ENCODE results near the gene MIF. TPM values are rescaled to one million over a fixed set of nuclear protein-coding genes. Genes with fewer than 3 reads are reported as not detected.

The MIF gene
- total and polyA plus RNA-seq, 2 donors (not counting 3 experiments of a cell fraction or from before 2014, with no cell fraction given) = 529 to 674 TPM

GRCh38 chr22:23875801-23876200, 18.4 kb upstream of the MIF start:
- POLR2A ChIA-PET = no interaction called here
- BruUV-seq (replicated peaks) = no TSS peak

More at GRCh38 chr22:23875801-23876200, 18.4 kb upstream of the MIF start:
- H3K9ac ChIP-seq (replicated peaks; ENCODE audit: extremely low read depth, insufficient read depth, low read length) = no peak overlapping the region
- FAIRE-seq (no peak), DNase-seq (ENCODE audit: low read depth, low spot score) (no peak)
- no peaks in the 10 kb centered on the region for H3K79me2 ChIP-seq (ENCODE audit: control insufficient read depth, insufficient read depth, low read length)
- no peaks in the 10 kb centered on the region for H4K20me1 ChIP-seq (replicated peaks; ENCODE audit: control insufficient read depth, extremely low read depth, insufficient read depth, low read length)
- H3K9me3 ChIP-seq (replicated peaks; ENCODE audit: control insufficient read depth, insufficient read depth, low read length) = no peaks in the 10 kb centered on the region
- H3K4me1 ChIP-seq (ENCODE audit: control insufficient read depth, extremely low read depth, insufficient read depth, low read length) = no peaks in the 10 kb centered on the region
- CTCF ChIA-PET = interaction anchor here (2.5 kb wide), 1 partner anchor 18 kb away, joined by 10 read pairs; the partner anchor contains the start of gene MIF
- no peaks in the 10 kb centered on the region for H3K27me3 ChIP-seq (ENCODE audit: control insufficient read depth in 2 of 2, insufficient read depth in 2 of 2, low read length in 2 of 2)
- no peaks in the 10 kb centered on the region for H3K36me3 ChIP-seq (ENCODE audit: control insufficient read depth in 2 of 2, extremely low read depth in 1 of 2, insufficient read depth in 2 of 2, low read length in 2 of 2)
- dilution Hi-C loops (cut with MboI; ENCODE audit: extremely low pct_ligation_motif_present, low sequenced_read_pairs) = no loop called here
- no peak overlapping the region for H3K4me2 ChIP-seq (ENCODE audit: insufficient read depth, low read length)
- H2AFZ ChIP-seq (ENCODE audit: low read depth, low read length) = no peak overlapping the region
- TF ChIP-seq GATA2 (IDR thresholded peaks at IDR 0.05; ENCODE audit: insufficient read depth, insufficient read length, low read depth, low read length) = no peak
- no peak for TF ChIP-seq POLR2A (IDR thresholded peaks at IDR 0.05; ENCODE audit: low read depth, low read length)
- no peak for TF ChIP-seq EZH2 (IDR thresholded peaks at IDR 0.05; ENCODE audit: borderline replicate concordance, low read depth, low read length, severe bottlenecking)
- TF ChIP-seq, protein P1, sequence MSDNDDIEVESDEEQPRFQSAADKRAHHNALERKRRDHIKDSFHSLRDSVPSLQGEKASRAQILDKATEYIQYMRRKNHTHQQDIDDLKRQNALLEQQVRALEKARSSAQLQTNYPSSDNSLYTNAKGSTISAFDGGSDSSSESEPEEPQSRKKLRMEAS (IDR thresholded peaks at IDR 0.05; ENCODE audit: insufficient read depth, insufficient read length) = no peak
- no peak for TF ChIP-seq POLR2AphosphoS5 (IDR thresholded peaks at IDR 0.05; ENCODE audit: insufficient read depth, low read depth, low read length)
- TF ChIP-seq, protein P2, sequence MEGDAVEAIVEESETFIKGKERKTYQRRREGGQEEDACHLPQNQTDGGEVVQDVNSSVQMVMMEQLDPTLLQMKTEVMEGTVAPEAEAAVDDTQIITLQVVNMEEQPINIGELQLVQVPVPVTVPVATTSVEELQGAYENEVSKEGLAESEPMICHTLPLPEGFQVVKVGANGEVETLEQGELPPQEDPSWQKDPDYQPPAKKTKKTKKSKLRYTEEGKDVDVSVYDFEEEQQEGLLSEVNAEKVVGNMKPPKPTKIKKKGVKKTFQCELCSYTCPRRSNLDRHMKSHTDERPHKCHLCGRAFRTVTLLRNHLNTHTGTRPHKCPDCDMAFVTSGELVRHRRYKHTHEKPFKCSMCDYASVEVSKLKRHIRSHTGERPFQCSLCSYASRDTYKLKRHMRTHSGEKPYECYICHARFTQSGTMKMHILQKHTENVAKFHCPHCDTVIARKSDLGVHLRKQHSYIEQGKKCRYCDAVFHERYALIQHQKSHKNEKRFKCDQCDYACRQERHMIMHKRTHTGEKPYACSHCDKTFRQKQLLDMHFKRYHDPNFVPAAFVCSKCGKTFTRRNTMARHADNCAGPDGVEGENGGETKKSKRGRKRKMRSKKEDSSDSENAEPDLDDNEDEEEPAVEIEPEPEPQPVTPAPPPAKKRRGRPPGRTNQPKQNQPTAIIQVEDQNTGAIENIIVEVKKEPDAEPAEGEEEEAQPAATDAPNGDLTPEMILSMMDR (IDR thresholded peaks at IDR 0.05; ENCODE audit: extremely low read depth in 1 of 2, insufficient read depth in 1 of 2, low read depth in 1 of 2, low read length in 2 of 2) = no peak
- no peak for TF ChIP-seq FOS (IDR thresholded peaks at IDR 0.05; ENCODE audit: borderline replicate concordance, insufficient read depth, low read length)
- TF ChIP-seq MYC (IDR thresholded peaks at IDR 0.05; ENCODE audit: low read depth, low read length) = no peak
- no peak for TF ChIP-seq JUN (IDR thresholded peaks at IDR 0.05; ENCODE audit: borderline replicate concordance, insufficient read depth, insufficient read length, low read depth)
- H3K4me3 ChIP-seq (replicated peaks in 1 of 3; ENCODE audit: insufficient read depth in 1 of 3, low read depth in 1 of 3, low read length in 3 of 3) = no peak overlapping the region
- no peaks in the 10 kb centered on the region for H3K9me1 ChIP-seq (replicated peaks; ENCODE audit: control insufficient read depth, extremely low read depth, insufficient read depth, low read length)
- intact Hi-C loops (cut with micrococcal nuclease) = no loop called here
- H3K27ac ChIP-seq (ENCODE audit: insufficient read depth, low read depth, low read length) = no peak overlapping the region
